Mucosa of stomach (tissue), 1 donor: ENCODE results near the gene ABHD5.

Experiments used
- H3K27me3 ChIP-seq: one replicate; pipeline ENCODE4 v1.7.0; 2013; ENCODE audit warnings: mild to moderate bottlenecking, low read length; ENCODE audit not compliant: control insufficient read depth, insufficient read depth
- H3K36me3 ChIP-seq: one replicate; pipeline ENCODE4 v1.7.0; 2013; ENCODE audit warnings: low read length; ENCODE audit not compliant: control insufficient read depth, insufficient read depth
- H3K4me1 ChIP-seq: one replicate; pipeline ENCODE4 v1.7.0; 2013; ENCODE audit warnings: mild to moderate bottlenecking, low read length; ENCODE audit not compliant: control insufficient read depth, insufficient read depth
- H3K4me3 ChIP-seq: one replicate; pipeline ENCODE4 v1.7.0; 2013; ENCODE audit warnings: low read length
- H3K9ac ChIP-seq: one replicate; pipeline ENCODE4 v1.7.0; 2013; ENCODE audit warnings: mild to moderate bottlenecking, low read length, moderate library complexity
- H3K9me3 ChIP-seq: one replicate; pipeline ENCODE4 v1.7.0; 2013; ENCODE audit warnings: mild to moderate bottlenecking, low read length, moderate library complexity; ENCODE audit not compliant: control insufficient read depth
- donor health status: Pancreatic carcinoma.

The ABHD5 gene

GRCh38 chr3:43782541-43782940 is 91.8 kb downstream of the ABHD5 start:
- no peaks in the 10 kb centered on the region for H3K4me1 ChIP-seq
- H3K4me3 ChIP-seq, result no peak overlapping the region
- peaks cover 10% of the 10 kb centered on the region for H3K27me3 ChIP-seq
- no peaks in the 10 kb centered on the region for H3K9me3 ChIP-seq
- H3K9ac ChIP-seq, result no peak overlapping the region
- no peaks in the 10 kb centered on the region for H3K36me3 ChIP-seq
